ENCODE data around the gene TFR2.

Gene TFR2

GRCh38 chr7:100585511-100586265, 55.7 kb downstream of the TFR2 start, which contains the start of gene LRCH4:
Gene LRCH4 (minus strand): TSS chr7:100586129. CDS start chr7:100586100, 29 bp downstream.
- peak; percentile 83 for DNase-seq (ENCODE audit: low spot score)

- DNase-seq (ENCODE audit: low spot score), result peak; percentile 69
Observed at GRCh38 chr7:100584683-100585510, 56.5 kb downstream of the TFR2 start.

GRCh38 chr7:100584054-100584682, 57.2 kb downstream of the TFR2 start:
- DNase-seq (ENCODE audit: low spot score), result no peak

GRCh38 chr7:100583132-100584053, 58.0 kb downstream of the TFR2 start:
- DNase-seq (ENCODE audit: low spot score), result no peak

- DNase-seq (ENCODE audit: low spot score), result no peak
Observed at GRCh38 chr7:100582650-100583049, 58.7 kb downstream of the TFR2 start.

- no peak for DNase-seq (ENCODE audit: low spot score)
Observed at GRCh38 chr7:100582041-100582579, 59.2 kb downstream of the TFR2 start.

GRCh38 chr7:100580466-100581283, 60.7 kb downstream of the TFR2 start:
- no peak for DNase-seq (ENCODE audit: low spot score)

- no peak for DNase-seq (ENCODE audit: low spot score)
Observed at GRCh38 chr7:100578246-100579183, 62.8 kb downstream of the TFR2 start.

- no peak for DNase-seq (ENCODE audit: low spot score)
Observed at GRCh38 chr7:100577507-100577906, 63.8 kb downstream of the TFR2 start.

- DNase-seq (ENCODE audit: low spot score), result no peak
Observed at GRCh38 chr7:100577103-100577502, 64.2 kb downstream of the TFR2 start.

- DNase-seq (ENCODE audit: low spot score), result no peak
Observed at GRCh38 chr7:100576384-100576993, 64.9 kb downstream of the TFR2 start.

GRCh38 chr7:100575746-100576383, 65.5 kb downstream of the TFR2 start:
- DNase-seq (ENCODE audit: low spot score), result no peak

- no peak for DNase-seq (ENCODE audit: low spot score)
Observed at GRCh38 chr7:100575206-100575631, 66.1 kb downstream of the TFR2 start.

- no peak for DNase-seq (ENCODE audit: low spot score)
Observed at GRCh38 chr7:100574362-100575205, 66.8 kb downstream of the TFR2 start.

GRCh38 chr7:100573691-100574361, 67.5 kb downstream of the TFR2 start, which contains the start of gene SAP25:
Gene SAP25 (minus strand): TSS chr7:100573900. CDS start chr7:100573742, 158 bp downstream.
- peak; percentile 70 for DNase-seq (ENCODE audit: low spot score)

GRCh38 chr7:100572949-100573675, 68.2 kb downstream of the TFR2 start:
- no peak for DNase-seq (ENCODE audit: low spot score)

All from iPS-NIHi11 (cell line).